HEK293 (cell line): ENCODE measurements around the gene AKR7A2.

Experiments
- ZNF513 ChIP-seq: fragments of 450-650 bp; IDR thresholded peaks from 2 replicates; pipeline ENCODE4 v1.5.1; 2018; ENCODE audit warnings: missing biosample characterization, missing genetic modification characterization
- TF ChIP-seq, protein P1 (sequence below): fragments of 450-650 bp; formaldehyde crosslinking; IDR thresholded peaks from 2 replicates; pipeline ENCODE4 v1.5.1; 2016; ENCODE audit warnings: missing biosample characterization, missing genetic modification characterization

DNA sequence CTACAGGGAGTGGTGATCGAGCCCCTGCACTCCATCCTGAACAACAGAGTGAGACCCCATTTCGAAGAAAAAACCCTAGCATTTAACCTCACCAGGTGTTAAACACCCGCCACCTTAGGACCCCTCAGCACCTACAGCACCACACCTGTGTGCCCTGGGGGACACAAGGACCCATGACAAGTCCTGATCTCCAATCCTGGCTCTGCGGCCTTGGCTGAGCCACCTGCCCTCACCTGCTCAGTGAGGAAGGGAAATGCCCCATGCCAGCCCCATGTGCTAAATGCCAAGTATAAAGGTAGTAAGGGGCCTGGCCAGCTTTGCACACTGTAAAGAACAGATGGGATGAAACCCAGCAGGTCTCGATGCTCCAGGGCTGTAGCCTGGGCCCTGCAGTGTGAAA, 49.2 kb downstream of the AKR7A2 start:
- TF ChIP-seq ZNF513 (tag by site-specific recombination), result no peak
- TF ChIP-seq, protein P1, sequence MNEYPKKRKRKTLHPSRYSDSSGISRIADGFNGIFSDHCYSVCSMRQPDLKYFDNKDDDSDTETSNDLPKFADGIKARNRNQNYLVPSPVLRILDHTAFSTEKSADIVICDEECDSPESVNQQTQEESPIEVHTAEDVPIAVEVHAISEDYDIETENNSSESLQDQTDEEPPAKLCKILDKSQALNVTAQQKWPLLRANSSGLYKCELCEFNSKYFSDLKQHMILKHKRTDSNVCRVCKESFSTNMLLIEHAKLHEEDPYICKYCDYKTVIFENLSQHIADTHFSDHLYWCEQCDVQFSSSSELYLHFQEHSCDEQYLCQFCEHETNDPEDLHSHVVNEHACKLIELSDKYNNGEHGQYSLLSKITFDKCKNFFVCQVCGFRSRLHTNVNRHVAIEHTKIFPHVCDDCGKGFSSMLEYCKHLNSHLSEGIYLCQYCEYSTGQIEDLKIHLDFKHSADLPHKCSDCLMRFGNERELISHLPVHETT (tag by site-specific recombination), result no peak
